Measurements from ENCODE around the gene CADPS2.
"Not testable (repeated sequence)": the region's sequence is repeated elsewhere in the genome, so short reads cannot be mapped to it uniquely, and the experiment has no call there.

Gene CADPS2

GRCh38 chr7:122291189-122291588 lies 595.1 kb downstream of the CADPS2 start:
- H3K36me3 ChIP-seq (ENCODE audit: control insufficient read depth, insufficient read depth, low read length) = no peaks in the 10 kb centered on the region
- H3K9me3 ChIP-seq (ENCODE audit: control insufficient read depth, low read length) = no peaks in the 10 kb centered on the region
- H3K9ac ChIP-seq (ENCODE audit: low read length) = no peak overlapping the region
- no peaks in the 10 kb centered on the region for H3K4me1 ChIP-seq (ENCODE audit: control insufficient read depth, insufficient read depth, low read length)
- peaks cover 17% of the 10 kb centered on the region for H3K27me3 ChIP-seq (ENCODE audit: control insufficient read depth, insufficient read depth, low read length)
- no peak overlapping the region for H3K4me3 ChIP-seq (ENCODE audit: low read length)

- Histone ChIP-seq H3K9me3 (ENCODE audit: control insufficient read depth, low read length) (no peaks in the 10 kb centered on the region), H3K36me3 (ENCODE audit: control insufficient read depth, insufficient read depth, low read length) (no peaks in the 10 kb centered on the region), H3K4me3 (ENCODE audit: low read length) (no peak overlapping the region), H3K9ac (ENCODE audit: low read length) (no peak overlapping the region), H3K27me3 (ENCODE audit: control insufficient read depth, insufficient read depth, low read length) (peaks cover 12% of the 10 kb centered on the region), H3K4me1 (ENCODE audit: control insufficient read depth, insufficient read depth, low read length) (no peaks in the 10 kb centered on the region)
Observed at GRCh38 chr7:122290476-122290875, 595.8 kb downstream of the CADPS2 start.

GRCh38 chr7:122289426-122289825 lies 596.8 kb downstream of the CADPS2 start:
- Histone ChIP-seq H3K27me3 (ENCODE audit: control insufficient read depth, insufficient read depth, low read length) (peaks cover 7% of the 10 kb centered on the region), H3K4me1 (ENCODE audit: control insufficient read depth, insufficient read depth, low read length) (no peaks in the 10 kb centered on the region), H3K36me3 (ENCODE audit: control insufficient read depth, insufficient read depth, low read length) (no peaks in the 10 kb centered on the region), H3K9me3 (ENCODE audit: control insufficient read depth, low read length) (no peaks in the 10 kb centered on the region), H3K4me3 (ENCODE audit: low read length) (no peak overlapping the region), H3K9ac (ENCODE audit: low read length) (no peak overlapping the region)

GRCh38 chr7:122284608-122285007 lies 601.7 kb downstream of the CADPS2 start:
- H3K9me3 ChIP-seq (ENCODE audit: control insufficient read depth, low read length); H3K27me3 ChIP-seq (ENCODE audit: control insufficient read depth, insufficient read depth, low read length); H3K4me3 ChIP-seq (ENCODE audit: low read length); H3K9ac ChIP-seq (ENCODE audit: low read length); H3K36me3 ChIP-seq (ENCODE audit: control insufficient read depth, insufficient read depth, low read length); H3K4me1 ChIP-seq (ENCODE audit: control insufficient read depth, insufficient read depth, low read length): not testable (repeated sequence)

- Histone ChIP-seq H3K27me3 (ENCODE audit: control insufficient read depth, insufficient read depth, low read length) (no peaks in the 10 kb centered on the region), H3K4me1 (ENCODE audit: control insufficient read depth, insufficient read depth, low read length) (no peaks in the 10 kb centered on the region), H3K4me3 (ENCODE audit: low read length) (no peak overlapping the region), H3K9me3 (ENCODE audit: control insufficient read depth, low read length) (no peaks in the 10 kb centered on the region), H3K9ac (ENCODE audit: low read length) (no peak overlapping the region), H3K36me3 (ENCODE audit: control insufficient read depth, insufficient read depth, low read length) (no peaks in the 10 kb centered on the region)
Observed at GRCh38 chr7:122273117-122273516, 613.1 kb downstream of the CADPS2 start.

- no peak overlapping the region for H3K9ac ChIP-seq (ENCODE audit: low read length)
- no peaks in the 10 kb centered on the region for H3K36me3 ChIP-seq (ENCODE audit: control insufficient read depth, insufficient read depth, low read length)
- no peak overlapping the region for H3K4me3 ChIP-seq (ENCODE audit: low read length)
- no peaks in the 10 kb centered on the region for H3K27me3 ChIP-seq (ENCODE audit: control insufficient read depth, insufficient read depth, low read length)
- H3K4me1 ChIP-seq (ENCODE audit: control insufficient read depth, insufficient read depth, low read length) = no peaks in the 10 kb centered on the region
- H3K9me3 ChIP-seq (ENCODE audit: control insufficient read depth, low read length) = no peaks in the 10 kb centered on the region
Observed at GRCh38 chr7:122269241-122269640, 617.0 kb downstream of the CADPS2 start.

All from mucosa of stomach (tissue), 1 donor.